Hematopoietic multipotent progenitor cell treated with erythropoietin and hydrocortisone succinate and interleukin-3 and kit ligand, for 4 days (in vitro differentiated cells): ENCODE data around the gene PPIF.
"Not testable (repeated sequence)": the region's sequence is repeated elsewhere in the genome, so short reads cannot be mapped to it uniquely, and the experiment has no call there.

ENCODE experiments used
- DNase-seq: peaks from one replicate; pipeline ENCODE4 v3.0.0-alpha.2; 2015

PPIF gene

GRCh38 chr10:79331709-79332108 is 15.6 kb upstream of the PPIF start:
- peak; percentile 44 for DNase-seq

GRCh38 chr10:79332610-79333315 is 14.5 kb upstream of the PPIF start:
- DNase-seq, result not testable (repeated sequence)

- no peak for DNase-seq
Observed at GRCh38 chr10:79333513-79333912, 13.8 kb upstream of the PPIF start.

GRCh38 chr10:79334573-79334972 is 12.7 kb upstream of the PPIF start:
- no peak for DNase-seq

- no peak for DNase-seq
Observed at GRCh38 chr10:79335094-79335469, 12.2 kb upstream of the PPIF start.

GRCh38 chr10:79335470-79336235 is 11.6 kb upstream of the PPIF start:
- no peak for DNase-seq

- no peak for DNase-seq
Observed at GRCh38 chr10:79336276-79336675, 11.0 kb upstream of the PPIF start.

GRCh38 chr10:79336739-79337138 is 10.5 kb upstream of the PPIF start:
- DNase-seq, result no peak

- DNase-seq, result not testable (repeated sequence)
Observed at GRCh38 chr10:79337783-79338469, 9.3 kb upstream of the PPIF start.

GRCh38 chr10:79339266-79339665 is 8.0 kb upstream of the PPIF start:
- DNase-seq, result no peak

GRCh38 chr10:79340646-79341244 is 6.5 kb upstream of the PPIF start:
- no peak for DNase-seq

- no peak for DNase-seq
Observed at GRCh38 chr10:79342295-79342761, 4.9 kb upstream of the PPIF start.

- peak; percentile 78 for DNase-seq
Observed at GRCh38 chr10:79342811-79343561, 4.3 kb upstream of the PPIF start.

GRCh38 chr10:79344502-79345195 is 2.6 kb upstream of the PPIF start:
- DNase-seq, result no peak

- DNase-seq, result peak; percentile 89
Observed at GRCh38 chr10:79345241-79346011, 1.8 kb upstream of the PPIF start.

GRCh38 chr10:79346012-79346340 is 1.3 kb upstream of the PPIF start:
- DNase-seq, result no peak

GRCh38 chr10:79346388-79347225 is 662 bp upstream of the PPIF start:
- DNase-seq, result peak; percentile 43

- DNase-seq, result peak; percentile 91
Observed at GRCh38 chr10:79347894-79348639, 798 bp downstream of the PPIF start.

- DNase-seq, result peak; percentile 35
Observed at GRCh38 chr10:79348640-79348988, 1.3 kb downstream of the PPIF start.

- no peak for DNase-seq
Observed at GRCh38 chr10:79349072-79349491, 1.8 kb downstream of the PPIF start.
